Activated T-cell treated with anti-CD3 and anti-CD28 coated beads for 48 hours (primary cell): ENCODE data around the gene BTAF1.
"Not testable (repeated sequence)": the region's sequence is repeated elsewhere in the genome, so short reads cannot be mapped to it uniquely, and the experiment has no call there.

ENCODE experiments used
- DNase-seq: peaks from one replicate; pipeline ENCODE4 v3.0.0-alpha.2; 2020; ENCODE audit warnings: low read depth

The BTAF1 gene

DNA sequence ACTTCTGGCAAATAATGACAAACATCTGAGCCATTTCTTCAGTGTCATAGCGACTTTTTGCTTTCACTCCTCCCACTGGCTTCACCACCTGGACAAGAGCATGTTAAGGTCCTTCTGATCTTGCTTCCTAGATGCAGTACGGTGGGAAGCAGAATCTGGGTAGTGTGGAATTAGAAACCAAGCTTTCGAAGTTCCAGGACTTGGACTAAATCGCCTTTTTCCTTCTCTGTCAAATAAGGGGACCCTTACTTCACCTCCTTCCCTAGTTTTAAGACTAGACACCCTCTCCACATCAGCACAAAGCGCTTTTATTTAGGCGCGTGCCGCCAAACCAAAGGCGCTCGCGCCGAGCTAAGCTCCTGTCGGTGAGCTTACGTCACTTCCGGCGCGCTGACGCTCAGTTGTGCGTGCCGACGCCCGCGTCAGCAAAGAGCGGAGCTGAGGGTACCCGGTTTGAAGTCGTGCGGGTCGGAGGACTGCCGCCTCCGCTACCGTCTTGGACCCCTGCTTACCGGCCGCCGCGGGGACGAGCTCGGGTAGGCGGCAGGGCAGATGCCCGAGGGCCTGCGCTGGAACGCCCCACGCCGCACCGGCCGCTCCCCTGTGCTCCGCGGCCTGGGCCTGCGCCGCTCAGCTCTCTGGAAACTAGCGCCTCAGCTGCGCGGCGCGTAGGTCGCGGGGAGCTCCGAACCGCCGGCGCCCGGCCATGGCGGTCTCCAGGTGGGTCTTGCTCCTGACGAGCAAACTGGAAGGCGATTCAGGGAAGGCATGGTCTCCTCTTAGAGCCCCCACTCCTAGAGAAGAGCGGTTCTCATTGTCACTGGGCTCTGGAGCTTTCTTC, at the start of gene BTAF1:
Gene BTAF1, plus strand, starts transcription at position 400 of the 841 bp plus-strand sequence. Its CDS starts 307 bp downstream, at position 707.
- DNase-seq, result peak; percentile 88

DNA sequence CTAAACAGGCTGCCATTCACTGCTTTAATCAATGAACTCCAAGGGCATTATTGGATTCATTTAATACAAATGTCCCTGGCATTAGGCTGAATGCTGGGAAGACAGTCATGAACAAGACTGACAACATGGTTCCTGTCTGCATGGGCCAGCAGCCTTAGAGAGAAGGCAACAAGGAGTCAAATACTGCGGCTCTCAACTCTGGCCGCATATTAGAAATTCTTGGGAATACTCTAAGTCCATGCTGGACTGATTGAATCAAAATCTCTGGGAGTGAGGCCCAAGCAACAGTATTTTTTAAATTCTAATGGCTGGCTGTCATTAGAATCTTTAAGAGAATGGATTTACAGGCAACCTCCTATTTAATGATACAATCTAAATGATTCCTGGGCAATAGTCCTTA, 48.4 kb upstream of the BTAF1 start:
- no peak for DNase-seq

DNA sequence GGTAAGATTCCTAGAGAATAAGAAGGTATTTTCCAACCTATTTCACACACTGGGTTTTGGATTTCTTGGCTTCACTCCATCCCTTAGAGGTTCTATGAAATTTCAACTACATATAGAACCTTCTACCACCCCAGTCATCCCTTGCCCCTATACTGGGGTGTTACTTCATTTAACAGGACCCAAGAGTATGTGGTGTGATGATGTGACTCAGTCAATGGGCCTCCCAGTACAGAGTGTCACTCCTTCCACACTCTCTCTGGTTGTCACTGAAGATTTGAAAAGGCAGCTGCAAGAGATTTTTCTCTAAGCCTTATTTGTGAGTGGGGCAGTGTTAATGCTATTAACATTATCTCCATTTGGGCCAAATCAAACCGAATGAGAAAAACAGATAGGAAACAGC, 47.8 kb upstream of the BTAF1 start:
- DNase-seq, result no peak

DNA sequence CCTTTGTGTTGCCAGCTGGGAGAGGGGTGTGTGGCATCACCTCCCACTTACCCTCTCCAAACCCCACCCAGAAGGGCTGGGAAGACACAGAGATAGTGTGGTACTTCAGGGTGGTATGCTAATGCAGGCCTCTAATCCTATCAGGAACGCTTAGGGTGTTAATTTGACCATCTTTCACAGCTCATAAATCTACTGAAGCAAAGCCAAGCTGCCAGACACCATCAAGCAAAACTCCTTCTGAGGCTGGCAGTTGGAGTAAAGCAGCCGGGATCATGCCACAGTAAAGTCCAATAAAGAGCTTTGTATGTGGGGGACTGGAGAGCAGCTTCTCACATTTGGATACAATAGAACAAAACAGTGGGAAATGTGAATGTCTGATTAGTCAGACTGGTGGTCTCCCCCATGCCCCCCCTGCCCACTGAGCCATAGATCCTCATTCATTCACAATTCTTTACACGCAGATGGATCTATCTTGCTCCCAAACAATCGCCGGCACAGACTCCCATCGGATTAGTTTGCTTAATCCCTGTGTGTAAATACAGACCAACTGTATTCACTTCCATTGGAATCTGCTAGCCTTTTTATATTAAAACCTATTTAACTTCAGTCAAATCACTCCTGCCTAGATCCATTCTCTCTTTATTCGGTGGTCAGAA, 43.9 kb upstream of the BTAF1 start:
- DNase-seq, result no peak

DNA sequence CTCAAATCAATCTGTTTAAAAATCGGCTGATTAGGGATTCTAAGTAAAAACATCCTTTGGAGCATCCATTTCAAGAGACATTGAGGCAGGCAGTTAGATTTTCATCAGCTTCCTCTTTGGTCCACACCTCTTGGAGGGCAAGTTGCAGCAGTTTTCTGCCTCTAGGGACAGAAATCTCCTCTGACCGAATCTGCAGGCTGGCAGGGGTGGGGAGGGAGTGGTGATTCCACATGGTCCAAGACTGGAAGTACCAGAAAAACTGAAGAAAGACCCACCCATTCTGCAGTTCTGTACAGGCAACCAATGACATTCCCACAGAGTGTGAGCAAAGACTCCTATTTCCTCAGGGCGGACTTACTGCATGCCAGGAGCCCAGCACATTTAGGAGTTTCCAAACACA, 43.3 kb upstream of the BTAF1 start:
- DNase-seq, result no peak

DNA sequence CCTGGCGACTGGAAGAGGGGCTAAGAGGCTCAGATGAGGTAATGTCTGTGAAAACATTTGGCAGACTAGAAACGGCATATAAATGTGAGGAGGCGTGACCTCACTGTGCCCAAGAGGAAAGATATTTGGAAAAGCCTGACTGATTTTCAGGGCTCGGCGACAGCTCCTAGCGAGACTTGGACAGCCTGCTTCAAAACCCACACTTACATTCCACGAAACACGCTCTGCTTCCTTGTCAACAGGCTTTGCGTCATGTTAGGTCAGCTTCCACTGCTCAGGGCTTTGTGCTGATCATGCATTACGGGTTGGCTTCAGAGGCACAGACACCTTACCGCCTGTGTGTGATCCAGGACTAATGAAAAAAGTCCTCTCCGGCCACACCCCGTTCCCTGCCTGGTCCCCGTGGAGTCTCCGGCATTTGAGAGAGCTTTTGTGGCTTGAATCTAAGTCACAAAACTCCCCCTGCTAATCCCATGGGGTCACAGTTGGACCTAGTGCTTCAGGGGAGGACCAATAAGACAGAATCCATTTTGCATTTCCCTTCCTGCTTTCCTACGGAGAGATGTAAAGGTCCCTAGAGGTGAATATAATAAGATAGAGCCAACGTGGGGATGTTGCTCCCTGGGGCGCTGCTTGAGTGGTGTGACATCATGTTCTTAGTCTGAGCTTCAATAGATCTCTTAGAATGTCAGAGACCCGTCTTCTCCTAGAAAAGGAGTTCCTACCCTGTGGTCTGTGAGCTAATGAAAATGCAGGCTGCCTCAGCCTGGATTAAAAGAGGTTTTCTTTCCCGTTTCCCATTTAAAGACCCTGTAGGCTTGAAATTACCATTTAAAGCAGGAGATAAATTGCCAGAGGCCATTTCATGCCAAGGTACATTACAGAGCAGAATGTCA, 39.8 kb upstream of the BTAF1 start:
- no peak for DNase-seq

DNA sequence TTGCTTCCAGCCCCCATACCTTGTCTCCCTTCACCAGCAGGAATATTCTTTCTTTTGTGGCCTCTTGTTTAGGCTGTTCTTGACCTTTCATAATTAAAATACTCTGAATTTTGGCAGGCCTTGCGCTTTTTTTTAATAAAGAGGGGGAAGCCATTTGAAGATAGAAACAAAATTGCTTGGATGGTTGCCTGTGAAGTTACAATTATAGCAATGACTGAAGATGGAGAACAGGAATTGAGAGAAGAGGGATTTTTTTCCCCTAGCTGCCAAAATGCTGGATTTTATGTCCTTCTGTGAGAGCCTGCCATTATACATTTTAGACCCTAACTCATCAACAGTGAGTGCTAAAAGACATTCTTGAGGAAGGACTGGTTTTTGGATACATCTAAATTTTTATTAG, 39.0 kb upstream of the BTAF1 start:
- DNase-seq, result no peak

DNA sequence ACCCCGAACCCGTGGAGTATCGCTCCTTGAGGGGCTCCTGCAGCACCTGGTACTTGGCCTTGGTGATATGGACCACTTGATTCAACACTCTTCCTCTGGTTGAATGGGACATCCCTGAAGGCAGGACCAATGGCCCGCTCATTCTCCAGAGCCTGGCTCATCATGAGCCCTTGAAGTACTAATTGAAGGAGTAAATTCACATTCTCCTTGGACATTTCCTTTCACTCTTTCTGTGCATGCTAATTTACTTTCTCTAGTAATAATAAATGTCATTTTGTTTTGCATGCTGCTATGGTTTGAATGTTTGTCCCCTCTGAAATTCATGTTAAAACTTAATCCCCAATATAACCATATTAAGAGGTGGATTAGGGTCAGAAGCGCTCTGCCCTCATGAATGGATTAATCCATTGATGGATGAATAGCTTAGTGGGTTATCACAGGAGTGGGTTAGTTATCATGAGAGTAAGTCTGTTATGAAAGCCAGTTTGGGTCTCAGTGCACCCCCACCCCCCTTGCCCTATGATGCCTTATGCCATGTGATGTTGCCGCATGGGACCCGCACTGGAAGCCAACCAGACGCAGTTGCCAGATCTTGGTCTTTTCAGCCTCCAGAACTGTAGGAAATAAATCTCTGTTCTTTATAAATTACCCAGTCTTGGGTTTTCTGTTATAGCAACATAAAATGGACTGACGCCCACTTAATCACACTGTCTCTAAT, 38.0 kb upstream of the BTAF1 start:
- no peak for DNase-seq

DNA sequence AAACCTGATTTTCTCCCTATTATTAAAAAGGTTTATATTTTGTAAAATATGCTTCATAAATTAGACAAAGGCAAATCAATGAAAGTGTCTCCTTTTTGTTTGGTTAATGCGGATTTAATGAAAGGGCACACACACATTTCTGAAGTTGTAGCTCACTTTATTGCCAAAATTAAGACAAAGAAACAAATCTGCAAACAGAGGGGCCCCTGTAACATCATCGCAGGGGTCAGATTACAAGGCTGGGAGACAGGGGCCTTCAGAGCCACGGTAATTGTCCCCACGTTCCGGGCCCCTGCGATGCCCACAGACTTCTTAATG, 36.7 kb upstream of the BTAF1 start:
- no peak for DNase-seq

DNA sequence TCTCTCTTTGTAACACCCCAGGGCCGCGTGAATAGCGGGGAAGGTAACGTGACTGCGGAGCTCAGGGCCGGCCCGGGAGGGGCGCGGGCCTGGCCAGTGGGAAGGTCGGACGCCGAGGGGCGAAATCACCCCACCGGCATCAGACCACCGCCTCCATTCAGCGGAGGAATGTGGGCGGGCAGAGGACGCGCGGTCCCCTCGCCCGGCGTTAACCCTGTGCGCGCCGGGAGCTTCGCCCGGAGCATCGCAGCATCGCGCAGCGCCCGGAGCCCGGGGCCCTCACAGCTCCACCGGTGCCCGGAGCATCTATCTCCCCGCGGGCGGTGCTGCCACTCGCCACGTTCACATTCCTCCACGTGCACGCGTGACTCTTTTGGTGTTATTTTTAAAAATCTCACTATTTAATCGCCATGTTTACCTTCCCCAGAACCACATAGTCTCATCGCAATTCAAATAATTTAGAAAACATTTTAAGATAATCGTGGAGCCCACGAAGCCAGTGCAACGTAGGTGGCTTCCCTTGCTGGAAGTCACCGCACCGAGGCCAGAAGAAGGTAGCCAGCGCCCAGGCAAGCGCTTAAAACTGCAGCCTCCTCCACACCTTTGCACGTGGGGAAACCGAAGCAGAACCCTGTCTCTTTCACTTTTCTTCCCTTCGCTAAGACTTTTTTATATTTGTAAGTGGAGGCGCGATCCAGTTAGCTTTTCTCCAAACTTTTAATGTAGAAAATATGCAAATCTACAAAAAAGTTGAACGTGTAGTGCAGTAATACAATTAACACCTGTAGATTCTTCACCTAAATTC, 36.1 kb upstream of the BTAF1 start:
- DNase-seq, result no peak

DNA sequence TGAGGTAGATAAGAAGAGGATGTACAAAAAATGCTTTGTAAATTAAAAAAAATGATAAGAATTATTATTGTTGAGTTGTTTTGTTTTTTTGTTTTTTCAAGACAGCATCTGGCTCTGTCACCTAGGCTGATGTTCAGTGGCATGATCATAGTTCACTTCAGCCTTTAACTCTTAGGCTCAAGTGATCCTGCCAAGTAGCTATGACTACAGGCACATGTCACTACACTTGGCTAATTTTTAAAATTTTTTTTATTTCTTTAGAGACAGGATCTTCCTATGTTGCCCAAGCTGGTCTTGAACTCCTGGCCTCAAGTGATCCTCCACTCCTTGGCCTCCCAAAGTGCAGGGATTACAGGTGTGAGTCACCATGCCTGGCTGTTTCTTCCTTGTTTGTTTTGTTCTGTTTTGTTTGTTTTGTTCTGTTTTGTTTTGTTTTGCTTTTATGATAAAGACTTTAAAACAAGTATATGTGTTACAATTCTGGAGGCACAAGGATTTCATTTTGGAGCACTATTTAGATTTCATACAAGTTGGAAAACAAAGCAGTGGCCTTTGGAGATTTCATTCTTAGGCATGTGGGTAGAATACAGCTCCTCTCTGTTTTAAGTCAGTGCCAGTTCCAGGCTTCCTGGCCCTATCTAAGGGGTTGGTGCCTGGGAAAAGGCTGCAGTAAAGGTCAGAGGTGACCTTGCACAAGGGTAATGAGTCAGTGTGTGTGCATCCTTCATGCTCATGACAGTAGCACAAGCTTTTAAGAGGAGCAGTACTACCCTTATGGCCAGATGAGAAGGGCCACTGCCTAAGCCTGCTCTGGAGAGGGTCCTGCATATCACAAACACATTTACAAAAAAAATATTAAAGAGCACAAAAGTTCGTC, 32.2 kb upstream of the BTAF1 start:
- DNase-seq, result no peak

DNA sequence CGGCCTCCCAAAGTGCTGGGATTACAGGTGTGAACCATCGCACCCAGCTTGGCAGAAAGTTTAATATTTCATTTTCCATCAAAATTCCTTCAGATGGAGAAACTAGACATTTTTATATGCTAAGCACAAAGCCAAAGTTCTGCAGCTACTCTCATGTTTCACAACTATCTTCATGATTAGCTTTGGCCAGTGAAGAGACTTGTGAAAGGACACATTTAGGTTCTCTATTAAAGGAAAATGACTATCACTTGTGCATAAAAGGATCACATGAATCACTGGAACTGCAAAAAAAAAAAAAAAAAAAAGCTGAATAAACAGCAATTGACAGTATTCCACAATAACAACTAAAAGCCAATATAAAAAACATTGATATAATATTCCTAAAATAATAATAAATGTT, 30.5 kb upstream of the BTAF1 start:
- DNase-seq, result no peak

DNA sequence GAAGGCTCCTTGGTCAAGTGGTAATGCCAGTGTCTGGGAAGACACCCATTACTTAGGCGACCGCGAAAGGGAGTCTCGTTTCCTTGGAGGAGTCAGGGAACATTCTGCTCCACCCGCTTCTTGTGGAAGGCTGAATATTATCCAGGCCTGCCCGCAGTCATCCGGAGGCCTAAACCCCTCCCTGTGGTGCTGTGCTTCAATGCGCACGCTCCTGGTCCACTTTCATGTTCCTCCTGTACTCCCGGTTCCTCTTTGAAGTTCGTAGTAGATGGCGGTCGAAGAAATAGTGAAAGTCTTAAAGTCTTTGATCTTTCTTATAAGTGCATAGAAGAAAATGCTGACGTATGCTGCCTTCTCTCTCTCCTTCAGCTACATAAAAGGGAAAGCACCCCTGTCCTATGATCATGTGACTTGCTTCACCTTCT, 29.3 kb upstream of the BTAF1 start:
- DNase-seq, result not testable (repeated sequence)

DNA sequence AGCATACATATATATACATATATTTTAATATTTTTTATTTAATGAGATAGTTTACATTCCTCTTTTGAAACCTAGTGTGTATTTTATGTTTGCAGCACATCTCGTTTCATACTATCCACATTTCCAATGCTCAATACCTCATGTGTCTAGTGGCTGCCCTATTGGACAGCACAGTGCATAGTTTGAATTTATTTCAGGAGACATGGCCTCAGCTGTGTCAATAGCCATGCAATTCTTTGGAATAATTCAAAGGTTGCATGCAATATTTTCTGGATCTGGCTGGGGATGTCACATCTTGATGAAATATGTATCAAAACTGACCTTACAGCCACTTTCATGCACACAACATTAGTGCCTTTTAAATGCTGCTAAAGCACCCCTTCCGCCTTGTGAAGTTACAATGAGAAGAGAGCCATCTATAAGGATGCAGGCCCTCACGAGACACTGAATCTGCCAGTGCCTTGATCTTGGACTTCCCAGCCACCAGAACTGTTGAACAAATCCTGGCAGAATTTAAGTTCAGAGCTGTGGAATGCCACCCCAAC, 27.3 kb upstream of the BTAF1 start:
- no peak for DNase-seq

DNA sequence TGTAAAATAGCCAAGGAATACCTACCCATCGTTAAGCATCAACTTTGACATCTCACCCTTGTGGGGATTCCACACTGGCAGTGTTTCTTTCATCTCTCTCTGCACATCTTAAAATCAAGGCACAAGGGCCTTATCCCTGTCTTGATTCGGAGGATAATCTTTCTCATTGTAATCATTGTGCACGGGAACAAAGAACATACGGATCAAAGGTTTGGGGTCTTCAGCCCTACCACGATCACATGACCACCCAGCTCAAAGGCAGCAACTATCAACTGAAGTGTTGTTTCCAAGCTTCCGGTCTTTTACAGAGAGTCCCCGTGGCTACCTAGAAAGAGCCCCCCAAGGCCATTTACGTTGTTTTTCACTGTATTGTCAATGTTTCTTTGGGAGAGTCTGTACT, 26.1 kb upstream of the BTAF1 start:
- no peak for DNase-seq

DNA sequence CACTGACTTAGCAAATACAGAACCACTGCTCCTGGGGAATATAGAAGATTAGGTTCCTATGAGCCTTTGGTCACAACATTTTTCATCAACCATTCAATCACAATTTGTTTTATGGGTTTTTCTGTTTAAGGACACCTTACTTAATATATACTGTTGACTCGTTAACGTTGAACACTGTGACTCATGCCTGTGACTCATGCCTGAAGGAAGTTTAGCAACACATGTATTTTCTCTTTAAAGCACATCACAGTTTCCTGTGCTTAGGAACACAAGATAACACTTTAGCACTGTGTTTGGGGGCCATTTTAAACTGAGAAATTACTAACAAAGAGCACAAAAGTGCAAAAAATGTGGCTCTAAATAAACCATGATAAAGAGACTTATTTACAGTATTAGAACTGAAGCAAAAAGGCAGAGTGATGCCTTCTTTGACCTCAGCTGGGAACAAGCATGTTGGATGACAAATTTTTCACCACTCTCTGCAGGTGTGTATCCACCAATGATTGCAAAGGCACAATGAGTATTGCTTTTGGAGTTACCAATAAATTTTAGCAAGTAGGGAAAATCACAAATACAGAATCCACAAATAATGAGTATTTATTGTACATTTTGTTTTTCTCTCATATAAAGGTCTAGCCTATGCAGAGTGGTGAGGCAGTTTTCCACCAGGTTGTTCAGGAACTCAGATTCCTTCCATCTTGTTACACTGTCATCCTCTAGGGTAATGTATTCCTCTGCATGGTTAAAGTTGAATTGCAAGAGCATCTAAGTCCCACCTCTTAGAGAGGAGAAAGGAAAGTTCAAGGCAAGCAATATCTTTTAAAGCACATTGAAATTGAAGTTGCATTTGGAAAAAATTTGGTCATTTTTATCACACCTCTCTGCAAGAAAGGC, 21.5 kb upstream of the BTAF1 start:
- DNase-seq, result peak; percentile 33

DNA sequence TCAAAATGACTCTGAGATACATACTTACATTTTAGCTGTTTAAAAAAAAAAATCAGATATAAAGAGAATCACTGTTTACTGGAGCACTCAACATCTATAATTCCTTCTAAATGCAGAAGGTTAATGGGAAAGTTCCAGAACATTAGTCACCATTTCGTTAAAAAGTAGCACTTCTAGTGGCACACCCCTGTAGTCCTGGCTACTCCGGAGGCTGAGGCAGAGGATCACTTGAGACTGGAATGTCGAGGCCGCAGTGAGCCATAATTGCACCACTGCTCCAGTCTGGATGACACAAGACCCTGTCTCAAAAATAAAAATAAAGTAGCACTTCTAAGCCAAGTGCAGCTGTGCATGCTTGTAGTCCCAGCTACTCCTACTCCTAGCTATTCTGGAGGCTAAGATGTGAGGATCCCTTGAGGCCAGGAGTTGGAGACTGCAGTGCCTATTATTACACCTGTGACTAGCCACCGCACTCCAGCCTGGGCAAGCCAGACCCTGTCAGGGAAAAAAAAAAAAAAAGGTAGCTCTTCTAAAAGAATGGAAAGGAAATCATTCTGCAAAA, 16.5 kb upstream of the BTAF1 start:
- DNase-seq, result no peak

DNA sequence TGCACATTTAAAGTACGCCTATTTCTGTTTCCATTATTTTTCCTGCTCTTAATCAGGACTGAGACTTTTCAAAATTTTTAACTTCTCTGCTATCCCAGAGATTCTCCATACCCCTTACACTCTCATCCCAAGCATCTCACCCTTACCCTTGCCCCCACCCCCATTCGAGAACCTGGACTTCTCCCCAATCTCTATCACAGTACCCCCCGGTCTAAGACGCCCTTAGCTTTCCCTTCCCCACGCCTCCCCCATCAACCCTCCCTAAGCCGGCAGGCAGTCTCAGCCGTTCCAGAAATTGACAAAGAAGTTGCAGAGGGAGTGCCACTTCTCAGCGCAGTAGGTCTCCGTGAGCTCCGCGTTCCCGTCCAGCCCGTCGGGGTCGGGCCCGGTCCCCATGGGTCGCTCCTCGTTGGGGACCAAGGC, 15.6 kb upstream of the BTAF1 start:
- DNase-seq, result no peak
